Keratinocyte (primary cell): Measurements from ENCODE around the gene POU4F1. TPM values are rescaled to one million over a fixed set of nuclear protein-coding genes. Genes with fewer than 3 reads are reported as not detected.

Experiments
- DNase-seq: peaks from one replicate; pipeline ENCODE4 v3.0.0-alpha.2; 2011; ENCODE audit warnings: low read depth, missing footprints, low spot score
- FAIRE-seq: peaks from 2 replicates; lab custom pipeline; 2011; peaks lifted over from hg19 to GRCh38; lab: Jason Lieb, UNC
- H2AFZ ChIP-seq: 2 replicates; pipeline ENCODE4 v1.6.0; 2012; ENCODE audit warnings: low read length, control low read depth, inconsistent platforms; ENCODE audit not compliant: control insufficient read depth
- H3K27ac ChIP-seq: 2 replicates; pipeline ENCODE4 v1.5.1; 2011; ENCODE audit warnings: low read length; ENCODE audit not compliant: control insufficient read depth, insufficient read depth
- H3K27me3 ChIP-seq: 3 replicates; pipeline ENCODE4 v1.6.0; 2011; ENCODE audit warnings: low read length; ENCODE audit not compliant: control insufficient read depth, insufficient read depth; ENCODE audit errors: extremely low read depth
- H3K36me3 ChIP-seq, 2 experiments: 2 replicates in 1 of 2; 3 replicates in 1 of 2; pipeline ENCODE4 v1.5.1; 2011; ENCODE audit warnings: low read length in 2 of 2, mild to moderate bottlenecking in 1 of 2; ENCODE audit not compliant: control insufficient read depth in 2 of 2, insufficient read depth in 2 of 2; ENCODE audit errors: extremely low read depth in 1 of 2
- H3K4me1 ChIP-seq: 3 replicates; pipeline ENCODE4 v1.5.1; 2011; ENCODE audit warnings: low read length; ENCODE audit not compliant: control insufficient read depth, insufficient read depth; ENCODE audit errors: extremely low read depth
- H3K4me2 ChIP-seq: 3 replicates; pipeline ENCODE4 v1.6.0; 2011; ENCODE audit warnings: low read depth, low read length; ENCODE audit not compliant: control insufficient read depth, insufficient read depth; ENCODE audit errors: extremely low read depth
- H3K4me3 ChIP-seq, 3 experiments: fragments of 200-600 bp in 1 of 3; sonication (generic) in 1 of 3; 2 replicates in 2 of 3; 3 replicates in 1 of 3; pipeline ENCODE4 v1.5.1; 2011 to 2016; ENCODE audit warnings: low read length in 3 of 3, mild to moderate bottlenecking in 3 of 3, control low read depth in 2 of 3, inconsistent platforms in 1 of 3, low read depth in 1 of 3, mixed read lengths in 1 of 3, mixed run types in 1 of 3, moderate library complexity in 1 of 3; ENCODE audit not compliant: control insufficient read depth in 2 of 3, insufficient read depth in 2 of 3; ENCODE audit errors: extremely low read depth in 1 of 3
- H3K79me2 ChIP-seq: 2 replicates; pipeline ENCODE4 v1.6.0; 2012; ENCODE audit warnings: low read length; ENCODE audit not compliant: control insufficient read depth, insufficient read depth
- H3K9ac ChIP-seq: 3 replicates; pipeline ENCODE4 v1.6.0; 2011; ENCODE audit warnings: low read length; ENCODE audit not compliant: control insufficient read depth, insufficient read depth; ENCODE audit errors: extremely low read depth
- H3K9me1 ChIP-seq: 3 replicates; pipeline ENCODE4 v1.6.0; 2011; ENCODE audit warnings: low read length; ENCODE audit not compliant: control insufficient read depth, insufficient read depth; ENCODE audit errors: extremely low read depth
- H3K9me3 ChIP-seq: 2 replicates; pipeline ENCODE4 v1.5.1; 2012; ENCODE audit warnings: low read depth, low read length; ENCODE audit not compliant: control insufficient read depth
- H4K20me1 ChIP-seq: 3 replicates; pipeline ENCODE4 v1.6.0; 2011; ENCODE audit warnings: low read length; ENCODE audit not compliant: control insufficient read depth, insufficient read depth; ENCODE audit errors: extremely low read depth
- CTCF ChIP-seq, 3 experiments: IDR thresholded peaks in 1 of 3; conservative IDR thresholded peaks in 1 of 3; optimal IDR thresholded peaks in 1 of 3; 2 replicates in 2 of 3; 3 replicates in 1 of 3; pipeline versions ENCODE3 to v1.5.1; 2011; ENCODE audit warnings: low read length in 3 of 3, mild to moderate bottlenecking in 3 of 3, moderate library complexity in 2 of 3, control low read depth in 1 of 3, inconsistent platforms in 1 of 3; ENCODE audit not compliant: insufficient read depth in 2 of 3; ENCODE audit errors: extremely low read depth in 1 of 3
- EZH2 ChIP-seq: IDR thresholded peaks from one replicate; pipeline ENCODE4 v1.6.1; 2012; ENCODE audit warnings: inconsistent platforms, mild to moderate bottlenecking, low read length, moderate library complexity
- dilution Hi-C: fragments of 300-500 bp; cut with MboI; formaldehyde crosslinking; loops from one replicate; pipeline ENCODE4 v1.7.0; 2020; ENCODE audit warnings: low sequenced_read_pairs; ENCODE audit not compliant: extremely low pct_ligation_motif_present
- polyA plus RNA-seq, 5 experiments: library from polyadenylated mRNA; depleted of rRNA in 3 of 5; stranded (reverse) in 3 of 5; stranded (forward) in 1 of 5; unstranded in 1 of 5; fragments of >200 nt; gene quantifications; 1 replicate in 1 of 5; 2 replicates in 3 of 5; 3 replicates in 1 of 5; pipeline versions ENCODE4 v1.2.1 to v1.2.3, GENCODE V29; 2011 to 2012; ENCODE audit warnings: missing spikeins in 2 of 5, low read depth in 1 of 5, low replicate concordance in 1 of 5

Gene POU4F1
- polyA plus RNA-seq, 1 donor (not counting 4 experiments of a cell fraction or from before 2014, with no cell fraction given), result not detected

GRCh38 chr13:78596399-78596735, 7.0 kb downstream of the POU4F1 start:
- DNase-seq, result no peak
- Histone ChIP-seq H3K9me1 (no peaks in the 10 kb centered on the region), H3K4me2 (no peak overlapping the region), H3K27me3 (peaks cover 89% of the 10 kb centered on the region), H3K4me1 (no peaks in the 10 kb centered on the region), H3K79me2 (no peaks in the 10 kb centered on the region), H3K27ac (no peak overlapping the region), H3K9ac (no peak overlapping the region), H3K36me3 (no peaks in the 10 kb centered on the region), H3K4me3 (no peak overlapping the region), H4K20me1 (no peaks in the 10 kb centered on the region), H2AFZ (no peak overlapping the region), H3K9me3 (peaks cover 2% of the 10 kb centered on the region)
- FAIRE-seq, result no peak
- dilution Hi-C loops, result no loop called here
- TF ChIP-seq CTCF (optimal IDR thresholded peaks at IDR 0.05 in 1 of 3, IDR thresholded peaks at IDR 0.05 in 1 of 3, conservative IDR thresholded peaks at IDR 0.05 in 1 of 3; ENCODE audit: extremely low read depth in 1 of 3, insufficient read depth in 2 of 3, low read length in 3 of 3) (no peak), EZH2 (no peak)

- Histone ChIP-seq H4K20me1 (no peaks in the 10 kb centered on the region), H3K4me2 (no peak overlapping the region), H3K4me1 (no peaks in the 10 kb centered on the region), H2AFZ (no peak overlapping the region), H3K27ac (no peak overlapping the region), H3K79me2 (no peaks in the 10 kb centered on the region), H3K9me3 (peaks cover 2% of the 10 kb centered on the region), H3K36me3 (no peaks in the 10 kb centered on the region), H3K27me3 (peaks cover 83% of the 10 kb centered on the region), H3K9me1 (no peaks in the 10 kb centered on the region), H3K4me3 (no peak overlapping the region), H3K9ac (no peak overlapping the region)
- TF ChIP-seq EZH2, result peak; percentile 74
- TF ChIP-seq CTCF (optimal IDR thresholded peaks at IDR 0.05 in 1 of 3, IDR thresholded peaks at IDR 0.05 in 1 of 3, conservative IDR thresholded peaks at IDR 0.05 in 1 of 3; ENCODE audit: extremely low read depth in 1 of 3, insufficient read depth in 2 of 3, low read length in 3 of 3), result no peak
- FAIRE-seq, result no peak
- dilution Hi-C loops, result no loop called here
- no peak for DNase-seq
These were observed 7.6 kb downstream of the POU4F1 start for GRCh38 chr13:78595495-78596398.
